ENCODE measurements around the gene TNFAIP8L3. TPM values are rescaled to one million over a fixed set of nuclear protein-coding genes. Genes with fewer than 3 reads are reported as not detected.

The TNFAIP8L3 gene
- polyA plus RNA-seq, 1 experiment = 0.30 TPM

- no peak overlapping the region for H3K4me3 ChIP-seq (ENCODE audit: low read depth, low read length)
These were observed 37.9 kb upstream of the TNFAIP8L3 start for GRCh38 chr15:51132384-51133139.

GRCh38 chr15:51131596-51132290 is 37.0 kb upstream of the TNFAIP8L3 start:
- H3K27me3 ChIP-seq (ENCODE audit: control insufficient read depth, insufficient read depth, low read length) = no peaks in the 10 kb centered on the region
- no peaks in the 10 kb centered on the region for H3K9me3 ChIP-seq (ENCODE audit: control insufficient read depth, insufficient read depth, low read length)
- no peak for DNase-seq (ENCODE audit: low read depth, low spot score)
- no peak for TF ChIP-seq CTCF (IDR thresholded peaks at IDR 0.05; ENCODE audit: low read depth, low read length)
- POLR2A ChIA-PET = no interaction called here
- H3K27ac ChIP-seq (ENCODE audit: low read depth, low read length) = peak overlapping the region; percentile 53
- H3K4me3 ChIP-seq (ENCODE audit: low read depth, low read length) = no peak overlapping the region
- CTCF ChIA-PET = interaction anchor here (1.5 to 3.1 kb wide), 4 partner anchors 10 to 31 kb away, joined by 4 to 34 read pairs (median 12); no protein-coding TSS in a partner anchor

More at GRCh38 chr15:51132384-51133139, 37.9 kb upstream of the TNFAIP8L3 start:
- no peaks in the 10 kb centered on the region for H3K9me3 ChIP-seq (ENCODE audit: control insufficient read depth, insufficient read depth, low read length)
- peak; percentile 81 for DNase-seq (ENCODE audit: low read depth, low spot score)
- ChIA-PET CTCF (interaction anchor here (0.6 to 3.1 kb wide), 42 partner anchors 9 to 368 kb away, joined by 3 to 34 read pairs (median 4); no protein-coding TSS in a partner anchor), POLR2A (interaction anchor here (1.2 kb wide), 1 partner anchor 8 kb away, joined by 4 read pairs; no protein-coding TSS in a partner anchor)
- peak; percentile 98 for TF ChIP-seq CTCF (IDR thresholded peaks at IDR 0.05; ENCODE audit: low read depth, low read length)
- peak overlapping the region; percentile 80 for H3K27ac ChIP-seq (ENCODE audit: low read depth, low read length)
- H3K27me3 ChIP-seq (ENCODE audit: control insufficient read depth, insufficient read depth, low read length) = no peaks in the 10 kb centered on the region

- no peak for TF ChIP-seq CTCF (IDR thresholded peaks at IDR 0.05; ENCODE audit: low read depth, low read length)
- no peak for DNase-seq (ENCODE audit: low read depth, low spot score)
- H3K9me3 ChIP-seq (ENCODE audit: control insufficient read depth, insufficient read depth, low read length) = no peaks in the 10 kb centered on the region
- H3K27me3 ChIP-seq (ENCODE audit: control insufficient read depth, insufficient read depth, low read length) = no peaks in the 10 kb centered on the region
- POLR2A ChIA-PET = no interaction called here
- H3K4me3 ChIP-seq (ENCODE audit: low read depth, low read length) = no peak overlapping the region
- no peak overlapping the region for H3K27ac ChIP-seq (ENCODE audit: low read depth, low read length)
- CTCF ChIA-PET = no interaction called here
These were observed 35.6 kb upstream of the TNFAIP8L3 start for GRCh38 chr15:51130344-51130743.

GRCh38 chr15:51129535-51130188 is 35.0 kb upstream of the TNFAIP8L3 start:
- Histone ChIP-seq H3K9me3 (ENCODE audit: control insufficient read depth, insufficient read depth, low read length) (no peaks in the 10 kb centered on the region; the same call in 1 of the 2 replicates), H3K27ac (ENCODE audit: low read depth, low read length) (no peak overlapping the region), H3K27me3 (ENCODE audit: control insufficient read depth, insufficient read depth, low read length) (no peaks in the 10 kb centered on the region), H3K4me3 (ENCODE audit: low read depth, low read length) (no peak overlapping the region)
- POLR2A ChIA-PET = no interaction called here
- DNase-seq (ENCODE audit: low read depth, low spot score) = no peak
- TF ChIP-seq CTCF (IDR thresholded peaks at IDR 0.05; ENCODE audit: low read depth, low read length) = no peak
- CTCF ChIA-PET = interaction anchor here (1.3 kb wide), 1 partner anchor 34 kb away, joined by 5 read pairs; no protein-coding TSS in a partner anchor
